Measurements from ENCODE around the gene GPR32.
"Not testable (repeated sequence)": the region's sequence is repeated elsewhere in the genome, so short reads cannot be mapped to it uniquely, and the experiment has no call there.

Gene GPR32

DNA sequence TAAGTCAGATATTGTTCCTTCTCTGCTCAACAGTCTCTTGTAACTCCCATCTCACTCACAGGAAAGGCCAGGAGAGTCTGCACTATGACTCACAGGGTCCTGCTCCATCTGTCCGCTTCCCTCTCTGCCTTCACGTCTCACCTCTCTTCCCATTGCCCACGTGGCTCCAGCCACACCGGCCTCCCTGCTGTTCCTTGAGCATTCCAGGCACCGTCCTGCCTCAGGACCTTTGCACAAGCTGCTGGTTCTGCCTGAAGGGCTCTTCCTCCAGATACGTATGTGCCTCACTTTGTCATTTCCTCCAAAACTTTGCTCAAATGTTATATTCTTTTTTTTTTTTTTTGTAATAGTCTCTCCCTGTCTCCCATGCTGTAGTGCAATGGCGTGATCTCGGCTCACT, 14.0 kb upstream of the GPR32 start:
- H3K4me3 ChIP-seq (ENCODE audit: low read depth, low read length); H3K4me1 ChIP-seq (ENCODE audit: control insufficient read depth, insufficient read depth, low read length); H3K9me3 ChIP-seq (ENCODE audit: control insufficient read depth, insufficient read depth, low read length); H3K27me3 ChIP-seq (ENCODE audit: control insufficient read depth, insufficient read depth, low read length); H3K36me3 ChIP-seq (ENCODE audit: control insufficient read depth, insufficient read depth, low read length); H3K9ac ChIP-seq (ENCODE audit: low read depth, low read length): not testable (repeated sequence)

DNA sequence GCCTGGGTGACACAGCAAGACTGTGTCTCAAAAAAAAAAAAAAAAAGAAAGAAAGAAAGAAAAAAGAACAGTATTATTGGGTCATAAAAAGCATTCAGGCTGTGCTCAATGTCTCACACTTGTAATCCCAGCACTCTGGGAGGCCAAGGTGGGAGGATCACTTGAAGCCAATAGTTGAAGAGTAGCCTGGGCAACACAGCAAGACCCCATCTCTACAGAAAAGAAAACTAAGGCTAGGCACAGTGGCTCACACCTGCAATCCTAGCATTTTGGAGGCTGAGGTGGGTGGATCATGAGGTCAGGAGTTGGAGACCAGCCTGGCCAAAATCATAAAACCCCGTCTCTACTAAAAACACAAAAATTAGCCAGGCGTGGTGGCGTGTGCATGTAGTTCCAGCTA, 12.6 kb upstream of the GPR32 start:
- not testable (repeated sequence) for H3K36me3 ChIP-seq (ENCODE audit: control insufficient read depth, insufficient read depth, low read length); H3K4me1 ChIP-seq (ENCODE audit: control insufficient read depth, insufficient read depth, low read length); H3K9ac ChIP-seq (ENCODE audit: low read depth, low read length); H3K9me3 ChIP-seq (ENCODE audit: control insufficient read depth, insufficient read depth, low read length); H3K27me3 ChIP-seq (ENCODE audit: control insufficient read depth, insufficient read depth, low read length); H3K4me3 ChIP-seq (ENCODE audit: low read depth, low read length)

DNA sequence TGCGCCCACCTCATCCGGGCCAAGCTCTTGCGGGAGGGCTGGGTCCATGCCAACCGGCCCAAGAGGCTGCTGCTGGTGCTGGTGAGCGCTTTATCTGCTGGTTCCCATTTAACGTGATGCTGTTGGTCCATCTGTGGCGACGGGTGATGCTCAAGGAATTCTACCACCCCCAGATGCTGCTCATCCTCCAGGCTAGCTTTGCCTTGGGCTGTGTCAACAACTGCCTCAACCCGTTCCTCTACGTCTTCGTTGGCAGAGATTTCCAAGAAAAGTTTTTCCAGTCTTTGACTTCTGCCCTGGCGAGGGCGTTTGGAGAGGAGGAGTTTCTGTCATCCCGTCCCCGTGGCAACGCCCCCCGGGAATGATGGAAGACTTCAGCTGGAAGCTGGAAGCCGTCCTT, 11.2 kb upstream of the GPR32 start:
- not testable (repeated sequence) for H3K27me3 ChIP-seq (ENCODE audit: control insufficient read depth, insufficient read depth, low read length); H3K36me3 ChIP-seq (ENCODE audit: control insufficient read depth, insufficient read depth, low read length); H3K9me3 ChIP-seq (ENCODE audit: control insufficient read depth, insufficient read depth, low read length); H3K9ac ChIP-seq (ENCODE audit: low read depth, low read length); H3K4me1 ChIP-seq (ENCODE audit: control insufficient read depth, insufficient read depth, low read length); H3K4me3 ChIP-seq (ENCODE audit: low read depth, low read length)

DNA sequence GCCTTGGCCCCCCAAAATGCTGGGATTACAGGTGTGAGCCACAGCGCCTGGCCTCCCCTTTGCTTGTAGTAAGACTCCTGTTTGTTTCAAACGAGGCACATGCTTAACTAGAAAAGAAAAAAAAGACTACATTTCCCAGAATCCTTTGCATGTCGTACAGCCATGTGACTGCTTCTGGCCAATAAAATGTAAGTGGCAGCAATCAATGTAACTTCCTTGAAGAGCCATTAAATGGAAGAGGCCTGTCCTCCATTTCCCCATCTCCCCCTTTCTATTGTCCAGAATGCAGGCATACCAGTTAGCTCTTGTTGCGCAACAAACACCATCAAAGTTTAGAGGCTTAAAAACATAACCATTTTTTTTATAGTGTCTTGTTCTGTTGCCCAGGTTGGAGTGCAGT, 10.4 kb upstream of the GPR32 start:
- Histone ChIP-seq H3K9me3 (ENCODE audit: control insufficient read depth, insufficient read depth, low read length) (no peaks in the 10 kb centered on the region), H3K4me3 (ENCODE audit: low read depth, low read length) (no peak overlapping the region), H3K36me3 (ENCODE audit: control insufficient read depth, insufficient read depth, low read length) (no peaks in the 10 kb centered on the region), H3K9ac (ENCODE audit: low read depth, low read length) (no peak overlapping the region), H3K4me1 (ENCODE audit: control insufficient read depth, insufficient read depth, low read length) (no peaks in the 10 kb centered on the region), H3K27me3 (ENCODE audit: control insufficient read depth, insufficient read depth, low read length) (no peaks in the 10 kb centered on the region)

DNA sequence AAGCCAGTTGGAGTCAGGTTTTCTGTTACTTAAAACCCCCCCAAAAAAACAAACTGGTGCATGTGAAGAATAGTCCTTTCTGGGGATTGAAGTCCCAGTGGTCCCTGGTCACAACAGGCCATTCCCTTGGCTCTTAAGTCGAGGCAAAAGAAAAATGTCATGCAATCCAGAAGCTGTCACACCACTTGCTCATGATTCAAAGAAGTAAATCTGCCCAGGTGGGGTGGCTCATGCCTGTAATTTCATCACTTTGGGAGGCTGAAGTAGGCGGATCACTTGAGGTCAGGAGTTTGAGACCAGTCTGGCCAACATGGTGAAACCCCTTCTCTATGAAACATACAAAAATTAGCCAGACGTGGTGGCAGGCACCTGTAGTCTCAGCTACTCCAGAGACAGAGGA, 8.8 kb upstream of the GPR32 start:
- H3K36me3 ChIP-seq (ENCODE audit: control insufficient read depth, insufficient read depth, low read length); H3K27me3 ChIP-seq (ENCODE audit: control insufficient read depth, insufficient read depth, low read length); H3K9ac ChIP-seq (ENCODE audit: low read depth, low read length); H3K4me1 ChIP-seq (ENCODE audit: control insufficient read depth, insufficient read depth, low read length); H3K4me3 ChIP-seq (ENCODE audit: low read depth, low read length); H3K9me3 ChIP-seq (ENCODE audit: control insufficient read depth, insufficient read depth, low read length): not testable (repeated sequence)

DNA sequence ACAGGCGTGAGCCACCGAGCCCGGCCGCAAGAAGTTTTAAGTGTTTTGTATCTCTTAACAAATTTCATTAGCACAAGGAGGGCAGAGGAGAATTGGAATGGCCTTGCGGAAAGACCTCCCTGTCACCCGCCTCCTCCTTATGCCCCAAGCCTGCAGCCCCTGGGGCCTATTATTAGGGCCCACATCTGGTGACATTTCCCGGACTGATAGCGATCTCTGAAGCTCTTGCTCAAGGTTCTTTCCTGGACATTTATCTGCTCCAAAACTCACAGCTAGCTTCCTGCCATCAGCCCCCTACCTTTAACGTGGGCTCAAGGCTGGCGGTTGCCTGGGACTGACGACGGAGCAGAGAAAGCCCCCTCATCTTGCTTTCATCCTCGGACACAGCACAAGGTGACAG, 6.7 kb upstream of the GPR32 start:
- not testable (repeated sequence) for H3K4me3 ChIP-seq (ENCODE audit: low read depth, low read length); H3K27me3 ChIP-seq (ENCODE audit: control insufficient read depth, insufficient read depth, low read length); H3K36me3 ChIP-seq (ENCODE audit: control insufficient read depth, insufficient read depth, low read length); H3K9me3 ChIP-seq (ENCODE audit: control insufficient read depth, insufficient read depth, low read length); H3K4me1 ChIP-seq (ENCODE audit: control insufficient read depth, insufficient read depth, low read length); H3K9ac ChIP-seq (ENCODE audit: low read depth, low read length)

DNA sequence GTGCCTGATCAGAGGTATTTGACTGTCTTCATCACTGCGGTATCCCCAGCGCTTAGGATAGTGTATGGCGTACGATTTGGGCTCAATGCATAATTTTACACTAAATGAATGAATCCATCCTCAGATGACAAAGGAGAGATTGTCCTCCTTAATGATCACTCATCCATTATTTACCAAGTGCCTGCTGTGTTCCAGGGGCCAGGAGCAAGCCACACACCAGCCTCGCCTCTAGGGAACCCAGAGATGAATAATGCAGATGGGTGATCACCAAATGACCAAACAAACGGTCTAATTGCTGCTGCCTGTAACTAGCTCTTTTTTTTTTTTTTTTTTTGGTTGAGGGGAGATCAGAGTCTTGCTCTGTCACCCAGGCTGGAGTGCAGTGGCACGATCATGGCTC, 5.9 kb upstream of the GPR32 start:
- no peaks in the 10 kb centered on the region for H3K27me3 ChIP-seq (ENCODE audit: control insufficient read depth, insufficient read depth, low read length)
- no peaks in the 10 kb centered on the region for H3K9me3 ChIP-seq (ENCODE audit: control insufficient read depth, insufficient read depth, low read length)
- no peaks in the 10 kb centered on the region for H3K36me3 ChIP-seq (ENCODE audit: control insufficient read depth, insufficient read depth, low read length)
- no peak overlapping the region for H3K4me3 ChIP-seq (ENCODE audit: low read depth, low read length)
- no peak overlapping the region for H3K9ac ChIP-seq (ENCODE audit: low read depth, low read length)
- H3K4me1 ChIP-seq (ENCODE audit: control insufficient read depth, insufficient read depth, low read length), result no peaks in the 10 kb centered on the region

DNA sequence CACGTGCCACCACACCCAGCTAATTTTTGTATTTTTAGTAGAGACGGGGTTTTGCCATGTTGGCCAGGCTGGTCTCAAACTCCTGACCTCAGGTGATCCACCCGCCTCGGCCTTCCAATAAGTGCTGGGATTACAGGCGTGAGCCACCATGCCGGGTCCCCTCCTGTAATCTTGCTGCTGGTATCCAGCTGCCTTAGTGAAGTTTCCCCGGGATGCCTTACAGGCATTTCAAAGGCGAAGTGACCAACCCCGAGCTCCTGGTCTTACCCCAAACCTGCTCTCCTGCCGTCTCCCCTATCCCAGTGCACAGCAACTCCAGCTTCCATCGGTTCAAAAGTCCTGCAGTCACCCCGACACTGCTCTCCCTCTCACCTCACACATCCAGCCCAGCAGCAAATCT, 3.5 kb upstream of the GPR32 start:
- H3K27me3 ChIP-seq (ENCODE audit: control insufficient read depth, insufficient read depth, low read length); H3K4me3 ChIP-seq (ENCODE audit: low read depth, low read length); H3K9ac ChIP-seq (ENCODE audit: low read depth, low read length); H3K9me3 ChIP-seq (ENCODE audit: control insufficient read depth, insufficient read depth, low read length); H3K4me1 ChIP-seq (ENCODE audit: control insufficient read depth, insufficient read depth, low read length); H3K36me3 ChIP-seq (ENCODE audit: control insufficient read depth, insufficient read depth, low read length): not testable (repeated sequence)

DNA sequence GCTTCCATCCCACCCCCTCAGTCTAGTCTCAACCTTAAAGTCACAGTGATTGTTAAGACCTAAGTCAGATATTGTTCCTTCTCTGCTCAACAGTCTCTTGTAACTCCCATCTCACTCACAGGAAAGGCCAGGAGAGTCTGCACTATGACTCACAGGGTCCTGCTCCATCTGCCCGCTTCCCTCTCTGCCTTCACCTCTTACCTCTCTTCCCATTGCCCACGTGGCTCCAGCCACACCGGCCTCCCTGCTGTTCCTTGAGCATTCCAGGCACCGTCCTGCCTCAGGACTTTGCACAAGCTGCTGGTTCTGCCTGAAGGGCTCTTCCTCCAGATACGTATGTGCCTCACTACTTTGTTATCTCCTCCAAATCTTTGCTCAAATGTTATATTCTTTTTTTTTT, 3.0 kb upstream of the GPR32 start:
- H3K9ac ChIP-seq (ENCODE audit: low read depth, low read length); H3K9me3 ChIP-seq (ENCODE audit: control insufficient read depth, insufficient read depth, low read length); H3K4me3 ChIP-seq (ENCODE audit: low read depth, low read length); H3K27me3 ChIP-seq (ENCODE audit: control insufficient read depth, insufficient read depth, low read length); H3K36me3 ChIP-seq (ENCODE audit: control insufficient read depth, insufficient read depth, low read length); H3K4me1 ChIP-seq (ENCODE audit: control insufficient read depth, insufficient read depth, low read length): not testable (repeated sequence)

DNA sequence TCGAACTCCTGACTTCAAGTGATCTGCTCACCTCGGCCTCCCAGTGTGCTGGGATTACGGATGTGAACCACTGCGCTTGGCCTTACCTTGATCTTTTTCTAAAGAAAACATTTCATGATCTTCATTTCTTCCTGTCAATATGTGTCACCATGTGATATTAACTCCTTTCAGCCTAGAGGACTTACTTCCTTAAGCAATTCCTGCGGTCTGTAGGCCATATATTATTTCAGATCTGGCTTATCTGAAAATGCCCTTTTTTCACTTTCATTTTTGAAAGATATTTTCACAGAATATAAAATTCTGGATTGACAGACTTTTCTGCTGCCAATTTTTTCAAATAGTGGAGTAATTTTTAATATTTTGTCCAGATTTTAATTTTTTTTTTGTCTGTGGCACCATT, 2.0 kb upstream of the GPR32 start:
- Histone ChIP-seq H3K4me1 (ENCODE audit: control insufficient read depth, insufficient read depth, low read length) (no peaks in the 10 kb centered on the region), H3K9ac (ENCODE audit: low read depth, low read length) (no peak overlapping the region), H3K4me3 (ENCODE audit: low read depth, low read length) (no peak overlapping the region), H3K9me3 (ENCODE audit: control insufficient read depth, insufficient read depth, low read length) (no peaks in the 10 kb centered on the region), H3K27me3 (ENCODE audit: control insufficient read depth, insufficient read depth, low read length) (no peaks in the 10 kb centered on the region), H3K36me3 (ENCODE audit: control insufficient read depth, insufficient read depth, low read length) (no peaks in the 10 kb centered on the region)

DNA sequence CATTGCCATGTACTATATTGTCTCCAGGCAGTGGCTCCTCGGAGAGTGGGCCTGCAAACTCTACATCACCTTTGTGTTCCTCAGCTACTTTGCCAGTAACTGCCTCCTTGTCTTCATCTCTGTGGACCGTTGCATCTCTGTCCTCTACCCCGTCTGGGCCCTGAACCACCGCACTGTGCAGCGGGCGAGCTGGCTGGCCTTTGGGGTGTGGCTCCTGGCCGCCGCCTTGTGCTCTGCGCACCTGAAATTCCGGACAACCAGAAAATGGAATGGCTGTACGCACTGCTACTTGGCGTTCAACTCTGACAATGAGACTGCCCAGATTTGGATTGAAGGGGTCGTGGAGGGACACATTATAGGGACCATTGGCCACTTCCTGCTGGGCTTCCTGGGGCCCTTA, 624 bp downstream of the GPR32 start:
- Histone ChIP-seq H3K4me3 (ENCODE audit: low read depth, low read length) (no peak overlapping the region), H3K36me3 (ENCODE audit: control insufficient read depth, insufficient read depth, low read length) (no peaks in the 10 kb centered on the region), H3K9ac (ENCODE audit: low read depth, low read length) (no peak overlapping the region), H3K9me3 (ENCODE audit: control insufficient read depth, insufficient read depth, low read length) (no peaks in the 10 kb centered on the region), H3K4me1 (ENCODE audit: control insufficient read depth, insufficient read depth, low read length) (no peaks in the 10 kb centered on the region), H3K27me3 (ENCODE audit: control insufficient read depth, insufficient read depth, low read length) (peaks cover 12% of the 10 kb centered on the region)

DNA sequence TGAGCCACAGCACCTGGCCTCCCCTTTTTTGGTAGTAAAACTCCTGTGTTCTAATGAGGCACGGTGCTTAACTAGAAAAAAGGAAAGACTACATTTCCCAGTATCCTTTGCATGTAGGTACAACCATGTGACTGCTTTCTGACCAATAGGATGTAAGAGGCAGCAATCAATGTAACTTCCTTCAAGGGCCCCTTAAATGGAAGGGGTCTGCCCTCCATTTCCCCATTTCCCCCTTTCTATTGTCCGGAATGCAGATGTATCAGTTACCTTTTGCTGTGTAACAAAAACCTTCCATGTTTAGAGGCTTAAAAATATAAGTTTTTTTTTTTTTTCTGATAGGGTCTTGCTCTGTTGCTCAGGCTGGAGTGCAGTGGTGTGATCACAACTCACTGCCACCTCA, 2.2 kb downstream of the GPR32 start:
- Histone ChIP-seq H3K4me1 (ENCODE audit: control insufficient read depth, insufficient read depth, low read length) (no peaks in the 10 kb centered on the region), H3K36me3 (ENCODE audit: control insufficient read depth, insufficient read depth, low read length) (no peaks in the 10 kb centered on the region)

DNA sequence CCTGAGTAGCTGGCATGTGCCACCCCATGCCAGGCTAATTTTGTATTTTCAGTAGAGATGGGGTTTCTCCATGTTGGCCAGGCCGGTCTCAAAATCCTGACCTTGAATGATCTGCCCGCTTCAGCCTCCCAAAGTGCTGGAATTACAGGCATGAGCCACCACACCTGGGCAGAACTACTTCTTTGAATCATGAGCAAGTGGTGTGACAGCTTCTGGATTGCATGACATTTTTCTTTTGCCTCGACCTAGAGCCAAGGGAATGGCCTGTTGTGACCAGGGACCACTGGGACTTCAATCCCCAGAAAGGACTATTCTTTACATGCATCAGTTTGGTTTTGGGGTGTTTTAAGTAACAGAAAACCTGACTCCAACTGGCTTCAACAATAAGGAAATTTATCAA, 2.6 kb downstream of the GPR32 start:
- H3K4me3 ChIP-seq (ENCODE audit: low read depth, low read length); H3K9me3 ChIP-seq (ENCODE audit: control insufficient read depth, insufficient read depth, low read length); H3K36me3 ChIP-seq (ENCODE audit: control insufficient read depth, insufficient read depth, low read length); H3K9ac ChIP-seq (ENCODE audit: low read depth, low read length); H3K4me1 ChIP-seq (ENCODE audit: control insufficient read depth, insufficient read depth, low read length): not testable (repeated sequence)
- peaks cover 30% of the 10 kb centered on the region for H3K27me3 ChIP-seq (ENCODE audit: control insufficient read depth, insufficient read depth, low read length)

More for the DNA sequence above, 2.2 kb downstream of the GPR32 start:
- H3K9me3 ChIP-seq (ENCODE audit: control insufficient read depth, insufficient read depth, low read length), result no peaks in the 10 kb centered on the region
- H3K9ac ChIP-seq (ENCODE audit: low read depth, low read length), result no peak overlapping the region
- H3K4me3 ChIP-seq (ENCODE audit: low read depth, low read length), result no peak overlapping the region
- H3K27me3 ChIP-seq (ENCODE audit: control insufficient read depth, insufficient read depth, low read length), result peaks cover 25% of the 10 kb centered on the region

Data from iPS-15b (cell line).